ENCODE measurements around the gene FAM168A. TPM values are rescaled to one million over a fixed set of nuclear protein-coding genes. Genes with fewer than 3 reads are reported as not detected.

Gene FAM168A
- total RNA-seq, 1 experiment from 2014 or later: 30.4 TPM

DNA sequence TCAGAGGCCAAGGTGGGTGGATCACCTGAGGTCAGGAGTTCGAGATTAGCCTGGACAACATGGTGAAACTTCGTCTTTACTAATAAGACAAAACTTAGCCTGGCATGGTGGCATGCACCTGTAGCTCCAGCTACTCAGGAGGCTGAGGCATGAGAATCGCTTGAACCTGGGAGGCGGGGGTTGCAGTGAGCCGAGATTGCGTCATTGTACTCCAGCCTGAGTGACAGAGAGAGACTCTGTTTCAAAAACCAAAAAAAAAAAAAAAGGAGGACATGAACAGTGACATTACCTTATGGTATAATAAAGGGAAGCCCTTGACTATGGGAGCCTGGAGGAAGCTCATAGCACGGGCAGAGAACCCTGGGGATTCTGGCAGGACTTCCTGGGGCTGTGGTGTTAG lies 32.0 kb upstream of the FAM168A start:
- Mint-ChIP-seq H3K4me3 (ENCODE audit: low read depth, unreplicated experiment) (no peak overlapping the region), H3K36me3 (ENCODE audit: insufficient read depth, unreplicated experiment) (no peaks in the 10 kb centered on the region), H3K27me3 (ENCODE audit: unreplicated experiment) (peaks cover 3% of the 10 kb centered on the region), H3K27ac (ENCODE audit: unreplicated experiment) (no peak overlapping the region), H3K4me1 (ENCODE audit: low read depth, unreplicated experiment) (no peaks in the 10 kb centered on the region), H3K9me3 (ENCODE audit: low read depth, unreplicated experiment) (no peaks in the 10 kb centered on the region)
- intact Hi-C loops (cut with micrococcal nuclease; ENCODE audit: unreplicated experiment): loop anchor here (5.0 kb wide), 1 partner anchor 302 kb away; no protein-coding TSS in a partner anchor
- TF ChIP-seq, protein P1, sequence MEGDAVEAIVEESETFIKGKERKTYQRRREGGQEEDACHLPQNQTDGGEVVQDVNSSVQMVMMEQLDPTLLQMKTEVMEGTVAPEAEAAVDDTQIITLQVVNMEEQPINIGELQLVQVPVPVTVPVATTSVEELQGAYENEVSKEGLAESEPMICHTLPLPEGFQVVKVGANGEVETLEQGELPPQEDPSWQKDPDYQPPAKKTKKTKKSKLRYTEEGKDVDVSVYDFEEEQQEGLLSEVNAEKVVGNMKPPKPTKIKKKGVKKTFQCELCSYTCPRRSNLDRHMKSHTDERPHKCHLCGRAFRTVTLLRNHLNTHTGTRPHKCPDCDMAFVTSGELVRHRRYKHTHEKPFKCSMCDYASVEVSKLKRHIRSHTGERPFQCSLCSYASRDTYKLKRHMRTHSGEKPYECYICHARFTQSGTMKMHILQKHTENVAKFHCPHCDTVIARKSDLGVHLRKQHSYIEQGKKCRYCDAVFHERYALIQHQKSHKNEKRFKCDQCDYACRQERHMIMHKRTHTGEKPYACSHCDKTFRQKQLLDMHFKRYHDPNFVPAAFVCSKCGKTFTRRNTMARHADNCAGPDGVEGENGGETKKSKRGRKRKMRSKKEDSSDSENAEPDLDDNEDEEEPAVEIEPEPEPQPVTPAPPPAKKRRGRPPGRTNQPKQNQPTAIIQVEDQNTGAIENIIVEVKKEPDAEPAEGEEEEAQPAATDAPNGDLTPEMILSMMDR (IDR thresholded peaks at IDR 0.05; ENCODE audit: unreplicated experiment): no peak
- CTCF ChIA-PET: no interaction called here
- DNase-seq: no peak
- no TSS peak for BruUV-seq (replicated peaks)

DNA sequence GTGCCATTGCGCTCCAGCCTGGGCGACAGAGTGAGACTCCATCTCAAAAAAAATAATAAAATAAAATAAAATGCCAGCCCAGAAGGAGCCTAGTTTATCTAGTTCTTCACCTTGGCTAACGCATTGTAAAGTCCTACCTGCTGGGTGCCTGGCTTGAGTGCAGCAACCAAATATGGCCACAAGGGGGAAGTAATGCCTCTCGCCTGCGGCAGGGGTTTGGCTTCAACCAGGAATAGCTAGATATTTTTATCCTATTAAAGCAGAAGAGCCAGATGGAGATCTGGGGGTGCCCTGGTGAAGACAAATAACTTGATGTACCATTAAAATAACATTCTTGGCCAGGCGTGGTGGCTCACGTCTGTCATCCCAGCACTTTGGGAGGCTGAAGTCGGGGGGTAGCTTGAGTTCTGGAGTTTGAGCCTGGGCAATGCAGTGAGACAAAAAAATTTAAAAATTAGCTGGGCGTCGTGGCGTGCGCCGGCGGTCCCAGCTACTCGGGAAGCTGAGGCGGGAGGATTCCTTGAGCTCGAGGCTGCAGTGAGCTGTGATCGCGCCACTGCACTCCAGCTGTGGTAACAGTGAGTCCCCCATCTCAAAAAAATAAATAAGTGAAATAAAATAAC lies 27.9 kb upstream of the FAM168A start:
- BruUV-seq (replicated peaks): no TSS peak
- CTCF ChIA-PET: interaction anchor here (0.5 to 2.5 kb wide), 14 partner anchors 16 to 305 kb away, joined by 3 to 74 read pairs (median 5); partner anchors contain the start of genes FAM168A, MRPL48 and RAB6A
- H3K27me3 Mint-ChIP-seq (ENCODE audit: unreplicated experiment): peaks cover 33% of the 10 kb centered on the region
- peak; percentile 84 for DNase-seq
- H3K4me3 Mint-ChIP-seq (ENCODE audit: low read depth, unreplicated experiment): peak overlapping the region; percentile 24
- TF ChIP-seq, protein P1 (IDR thresholded peaks at IDR 0.05; ENCODE audit: unreplicated experiment): peak; percentile 78
- intact Hi-C loops (cut with micrococcal nuclease; ENCODE audit: unreplicated experiment): loop anchor here (1.0 to 5.0 kb wide), 3 partner anchors 34 to 306 kb away; no protein-coding TSS in a partner anchor
- no peak overlapping the region for H3K27ac Mint-ChIP-seq (ENCODE audit: unreplicated experiment)
- H3K9me3 Mint-ChIP-seq (ENCODE audit: low read depth, unreplicated experiment): no peaks in the 10 kb centered on the region
- no peaks in the 10 kb centered on the region for H3K36me3 Mint-ChIP-seq (ENCODE audit: insufficient read depth, unreplicated experiment)
- H3K4me1 Mint-ChIP-seq (ENCODE audit: low read depth, unreplicated experiment): no peaks in the 10 kb centered on the region

DNA sequence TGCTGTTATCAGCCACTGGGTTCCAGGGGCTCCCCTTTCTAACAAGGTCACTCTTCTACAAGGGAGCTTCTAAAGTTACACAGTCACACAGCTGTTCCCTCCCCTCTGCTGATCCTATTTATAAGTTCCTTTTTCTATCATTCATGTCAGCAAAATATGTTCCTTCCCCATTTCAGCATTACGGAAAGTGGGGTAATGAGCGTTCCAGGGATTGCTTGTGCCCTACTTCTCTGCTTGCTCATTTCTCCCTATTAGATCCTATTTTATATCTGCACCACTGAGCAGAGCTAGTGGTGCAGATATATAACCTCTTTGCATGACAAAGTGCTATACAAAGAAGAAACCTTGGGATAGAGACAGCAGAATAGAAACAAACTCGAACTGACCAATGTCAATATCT lies 25.8 kb upstream of the FAM168A start:
- H3K27ac Mint-ChIP-seq (ENCODE audit: unreplicated experiment): no peak overlapping the region
- peaks cover 33% of the 10 kb centered on the region for H3K27me3 Mint-ChIP-seq (ENCODE audit: unreplicated experiment)
- CTCF ChIA-PET: interaction anchor here (0.6 to 0.7 kb wide), 2 partner anchors 35 to 308 kb away, joined by 4 to 5 read pairs; no protein-coding TSS in a partner anchor
- intact Hi-C loops (cut with micrococcal nuclease; ENCODE audit: unreplicated experiment): loop anchor here (2.0 kb wide), 1 partner anchor 145 kb away; no protein-coding TSS in a partner anchor
- H3K9me3 Mint-ChIP-seq (ENCODE audit: low read depth, unreplicated experiment): no peaks in the 10 kb centered on the region
- no TSS peak for BruUV-seq (replicated peaks)
- H3K4me1 Mint-ChIP-seq (ENCODE audit: low read depth, unreplicated experiment): no peaks in the 10 kb centered on the region
- no peaks in the 10 kb centered on the region for H3K36me3 Mint-ChIP-seq (ENCODE audit: insufficient read depth, unreplicated experiment)
- TF ChIP-seq, protein P1 (IDR thresholded peaks at IDR 0.05; ENCODE audit: unreplicated experiment): no peak
- H3K4me3 Mint-ChIP-seq (ENCODE audit: low read depth, unreplicated experiment): no peak overlapping the region
- no peak for DNase-seq

DNA sequence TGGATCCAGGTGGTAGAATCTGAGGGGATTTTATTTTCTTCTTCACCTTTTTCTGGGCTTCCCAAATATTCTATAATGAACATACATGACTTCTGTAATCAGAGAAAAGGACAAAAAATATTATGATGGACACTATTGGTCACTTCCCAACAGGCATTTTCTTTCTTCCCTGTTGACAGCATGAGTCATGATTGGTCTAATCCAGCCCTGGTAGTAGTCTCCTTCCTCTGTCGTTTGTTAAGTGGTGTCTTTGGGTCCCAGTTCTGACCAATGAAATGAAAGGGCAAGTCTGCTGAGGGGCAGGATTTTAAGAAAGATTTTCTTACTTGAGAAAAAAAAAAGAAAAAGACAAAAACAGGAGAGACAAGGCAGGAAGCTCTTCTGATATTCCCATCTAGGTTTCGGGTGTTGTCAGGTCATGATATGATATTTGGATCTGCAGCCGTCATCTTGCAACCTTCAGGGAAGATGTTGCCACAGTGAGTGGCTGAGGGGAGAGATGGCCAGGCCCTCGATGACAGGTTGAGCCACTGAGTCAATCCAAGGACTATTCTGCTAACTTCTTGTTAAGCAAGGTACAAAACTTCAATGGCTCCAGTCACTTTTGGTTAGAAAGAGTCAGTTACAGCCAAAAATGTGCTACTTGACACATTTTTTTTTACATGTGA lies 25.1 kb upstream of the FAM168A start:
- no TSS peak for BruUV-seq (replicated peaks)
- intact Hi-C loops (cut with micrococcal nuclease; ENCODE audit: unreplicated experiment): no loop called here
- no peak overlapping the region for H3K4me3 Mint-ChIP-seq (ENCODE audit: low read depth, unreplicated experiment)
- no peaks in the 10 kb centered on the region for H3K4me1 Mint-ChIP-seq (ENCODE audit: low read depth, unreplicated experiment)
- no peaks in the 10 kb centered on the region for H3K9me3 Mint-ChIP-seq (ENCODE audit: low read depth, unreplicated experiment)
- TF ChIP-seq, protein P1 (IDR thresholded peaks at IDR 0.05; ENCODE audit: unreplicated experiment): no peak
- no peak for DNase-seq
- H3K27me3 Mint-ChIP-seq (ENCODE audit: unreplicated experiment): peaks cover 33% of the 10 kb centered on the region
- CTCF ChIA-PET: interaction anchor here (0.6 kb wide), 2 partner anchors 34 to 233 kb away, joined by 3 to 4 read pairs; no protein-coding TSS in a partner anchor
- no peak overlapping the region for H3K27ac Mint-ChIP-seq (ENCODE audit: unreplicated experiment)
- no peaks in the 10 kb centered on the region for H3K36me3 Mint-ChIP-seq (ENCODE audit: insufficient read depth, unreplicated experiment)

Measured in Calu3 (cell line).